GM19395 (cell line): ENCODE results near the gene SPOCK1.
A peak's percentile ranks its signal among the peaks of the same experiment; 100 is the strongest.
"Not testable (repeated sequence)": the region's sequence is repeated elsewhere in the genome, so short reads cannot be mapped to it uniquely, and the experiment has no call there.

Experiments used
- ATAC-seq: cut with Tn5 transposase; IDR thresholded peaks from one replicate; pipeline ENCODE4 v1.9.1; 2021; ENCODE audit warnings: mild to moderate bottlenecking, moderate library complexity; ENCODE audit not compliant: unreplicated experiment

Gene SPOCK1

GRCh38 chr5:137498736-137499505 is at the start of gene SPOCK1:
Gene SPOCK1 (minus strand): TSS chr5:137499326.
- ATAC-seq, result peak; percentile 94

- ATAC-seq, result no peak
These were observed 46.8 kb upstream of the SPOCK1 start for GRCh38 chr5:137545956-137546355.

GRCh38 chr5:137535449-137535848 is 36.3 kb upstream of the SPOCK1 start:
- ATAC-seq, result not testable (repeated sequence)

GRCh38 chr5:137533963-137534362 is 34.8 kb upstream of the SPOCK1 start:
- ATAC-seq, result no peak

GRCh38 chr5:137531266-137531665 is 32.1 kb upstream of the SPOCK1 start:
- no peak for ATAC-seq

- ATAC-seq, result no peak
These were observed 22.1 kb upstream of the SPOCK1 start for GRCh38 chr5:137521246-137521645.

GRCh38 chr5:137516961-137517360 is 17.8 kb upstream of the SPOCK1 start:
- no peak for ATAC-seq

- no peak for ATAC-seq
These were observed 17.2 kb upstream of the SPOCK1 start for GRCh38 chr5:137516251-137516797.

- ATAC-seq, result no peak
These were observed 16.1 kb upstream of the SPOCK1 start for GRCh38 chr5:137515238-137515637.

GRCh38 chr5:137510671-137511070 is 11.5 kb upstream of the SPOCK1 start:
- ATAC-seq, result no peak

- ATAC-seq, result no peak
These were observed 8.0 kb upstream of the SPOCK1 start for GRCh38 chr5:137507150-137507549.

GRCh38 chr5:137506296-137506695 is 7.2 kb upstream of the SPOCK1 start:
- no peak for ATAC-seq

GRCh38 chr5:137504916-137505315 is 5.8 kb upstream of the SPOCK1 start:
- ATAC-seq, result no peak

- no peak for ATAC-seq
These were observed 4.3 kb upstream of the SPOCK1 start for GRCh38 chr5:137503456-137503855.

- no peak for ATAC-seq
These were observed 3.5 kb upstream of the SPOCK1 start for GRCh38 chr5:137502632-137503031.

- no peak for ATAC-seq
These were observed 2.8 kb upstream of the SPOCK1 start for GRCh38 chr5:137501846-137502406.

GRCh38 chr5:137501226-137501625 is 2.1 kb upstream of the SPOCK1 start:
- no peak for ATAC-seq

GRCh38 chr5:137500615-137501225 is 1.6 kb upstream of the SPOCK1 start:
- ATAC-seq, result no peak

GRCh38 chr5:137499506-137499847 is 351 bp upstream of the SPOCK1 start:
- ATAC-seq, result not testable (repeated sequence)

GRCh38 chr5:137498301-137498735 is 808 bp downstream of the SPOCK1 start:
- ATAC-seq, result no peak

- no peak for ATAC-seq
These were observed 1.5 kb downstream of the SPOCK1 start for GRCh38 chr5:137497396-137498290.
